T-helper 9 cell (primary cell): ENCODE results near the gene ARHGEF4.

ENCODE experiments used
- DNase-seq: peaks from one replicate; pipeline ENCODE4 v3.0.0-alpha.2; 2020

The ARHGEF4 gene

GRCh38 chr2:130930740-130931659 lies 94.3 kb downstream of the ARHGEF4 start:
- no peak for DNase-seq

GRCh38 chr2:130933501-130933900 lies 96.8 kb downstream of the ARHGEF4 start:
- DNase-seq: no peak

- no peak for DNase-seq
These were observed 99.7 kb downstream of the ARHGEF4 start for GRCh38 chr2:130936451-130936850.

GRCh38 chr2:130947967-130948366 lies 111.3 kb downstream of the ARHGEF4 start:
- no peak for DNase-seq

GRCh38 chr2:130949954-130950353 lies 113.2 kb downstream of the ARHGEF4 start:
- DNase-seq: no peak

GRCh38 chr2:130951018-130951417 lies 114.3 kb downstream of the ARHGEF4 start:
- DNase-seq: no peak

- no peak for DNase-seq
These were observed 118.2 kb downstream of the ARHGEF4 start for GRCh38 chr2:130954873-130955272.

GRCh38 chr2:130957915-130958314 lies 121.2 kb downstream of the ARHGEF4 start:
- DNase-seq: no peak

GRCh38 chr2:130963196-130963848 lies 126.6 kb downstream of the ARHGEF4 start:
- no peak for DNase-seq

GRCh38 chr2:130963849-130964793 lies 127.4 kb downstream of the ARHGEF4 start:
- no peak for DNase-seq

GRCh38 chr2:130964931-130965330 lies 128.2 kb downstream of the ARHGEF4 start:
- no peak for DNase-seq

GRCh38 chr2:130966149-130966774 lies 129.5 kb downstream of the ARHGEF4 start:
- no peak for DNase-seq

GRCh38 chr2:130966775-130967490 lies 130.2 kb downstream of the ARHGEF4 start:
- DNase-seq: no peak

GRCh38 chr2:130972410-130972809 lies 135.7 kb downstream of the ARHGEF4 start:
- DNase-seq: no peak

- no peak for DNase-seq
These were observed 139.0 kb downstream of the ARHGEF4 start for GRCh38 chr2:130975729-130976128.

GRCh38 chr2:130976591-130977237 lies 140.0 kb downstream of the ARHGEF4 start:
- DNase-seq: no peak

- DNase-seq: no peak
These were observed 140.8 kb downstream of the ARHGEF4 start for GRCh38 chr2:130977461-130978050.

- DNase-seq: no peak
These were observed 145.0 kb downstream of the ARHGEF4 start for GRCh38 chr2:130981667-130982066.

- DNase-seq: no peak
These were observed 148.6 kb downstream of the ARHGEF4 start for GRCh38 chr2:130985206-130985780.
